GM18519 (cell line): Measurements from ENCODE around the gene WDR26.
"Not testable (repeated sequence)": the region's sequence is repeated elsewhere in the genome, so short reads cannot be mapped to it uniquely, and the experiment has no call there.

ENCODE experiments used
- ATAC-seq: cut with Tn5 transposase; IDR thresholded peaks from one replicate; pipeline ENCODE4 v1.9.1; 2021; ENCODE audit warnings: mild to moderate bottlenecking, moderate library complexity; ENCODE audit not compliant: unreplicated experiment, low FRiP score

Gene WDR26

GRCh38 chr1:224435318-224435763, 744 bp upstream of the WDR26 start:
- ATAC-seq = no peak

- ATAC-seq = peak; percentile 4
Measured at GRCh38 chr1:224433701-224434672, 610 bp downstream of the WDR26 start.

DNA sequence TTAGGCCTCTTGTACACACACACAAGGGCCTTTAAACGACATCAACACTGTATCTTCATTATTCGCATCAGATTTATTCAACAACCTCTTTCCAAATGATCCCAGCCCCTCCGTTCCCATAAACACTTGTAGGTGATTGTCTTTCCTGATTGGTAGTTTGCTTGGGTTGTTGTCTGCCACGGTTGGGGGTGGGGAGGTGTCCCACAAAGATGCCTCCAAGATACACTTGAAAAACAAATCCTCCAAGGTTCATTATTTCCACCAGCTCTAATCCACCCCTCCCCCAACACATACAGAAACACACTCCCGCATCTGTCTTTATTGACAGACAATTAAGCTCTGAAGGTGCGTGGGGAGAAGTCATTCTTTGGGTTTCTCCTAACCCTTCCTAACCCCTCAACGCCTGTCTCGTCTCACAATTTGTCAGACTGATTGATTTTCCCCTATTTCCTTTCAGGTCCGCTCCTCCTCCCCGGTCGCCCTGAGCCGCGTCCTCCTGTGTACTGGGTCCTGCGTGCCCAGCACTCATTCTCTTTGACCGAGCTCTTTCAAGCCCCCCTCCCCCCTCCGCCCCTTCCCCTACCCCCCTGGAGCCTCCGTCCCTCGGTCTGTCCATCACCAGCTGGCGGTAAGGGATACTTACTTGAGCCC, 1.4 kb downstream of the WDR26 start:
- no peak for ATAC-seq

GRCh38 chr1:224432672-224433040, 1.9 kb downstream of the WDR26 start:
- no peak for ATAC-seq

DNA sequence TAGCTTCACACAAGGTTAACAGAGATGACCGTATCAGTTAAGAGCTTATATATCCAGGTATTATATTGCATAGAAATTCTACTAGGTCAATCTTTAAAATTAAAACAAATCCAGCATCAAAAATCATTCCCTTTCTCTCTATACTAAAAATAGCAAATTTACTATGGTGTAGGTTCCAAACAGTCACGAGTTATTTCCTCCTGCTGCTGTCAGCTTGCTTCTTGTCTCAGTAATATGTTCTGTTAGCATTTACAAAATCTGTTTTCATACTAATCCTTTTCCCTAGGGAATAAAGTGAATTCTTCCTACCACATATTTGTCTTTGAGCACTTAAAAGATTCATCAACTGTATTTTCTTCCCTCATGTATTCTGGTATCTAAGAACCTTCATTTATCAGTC, 2.5 kb downstream of the WDR26 start:
- ATAC-seq = no peak

DNA sequence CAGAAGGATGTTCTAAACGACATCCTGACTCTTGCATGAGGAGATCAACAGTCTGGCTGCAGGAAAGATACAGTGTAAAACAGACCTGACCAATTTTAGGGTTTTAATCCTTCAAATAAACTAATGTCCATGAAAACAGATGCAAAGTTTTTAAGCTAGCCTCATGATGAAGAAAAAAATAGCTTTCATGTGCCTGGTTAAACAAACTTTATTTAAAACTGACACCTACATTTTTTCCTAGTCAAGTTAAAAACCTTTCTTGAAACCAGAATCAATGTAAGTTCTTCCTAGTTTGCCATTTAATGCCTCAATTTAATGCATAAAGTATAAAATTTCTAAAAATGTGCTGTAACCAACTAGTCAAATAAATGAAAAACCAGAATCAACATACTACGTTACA, 2.9 kb downstream of the WDR26 start:
- ATAC-seq = no peak

DNA sequence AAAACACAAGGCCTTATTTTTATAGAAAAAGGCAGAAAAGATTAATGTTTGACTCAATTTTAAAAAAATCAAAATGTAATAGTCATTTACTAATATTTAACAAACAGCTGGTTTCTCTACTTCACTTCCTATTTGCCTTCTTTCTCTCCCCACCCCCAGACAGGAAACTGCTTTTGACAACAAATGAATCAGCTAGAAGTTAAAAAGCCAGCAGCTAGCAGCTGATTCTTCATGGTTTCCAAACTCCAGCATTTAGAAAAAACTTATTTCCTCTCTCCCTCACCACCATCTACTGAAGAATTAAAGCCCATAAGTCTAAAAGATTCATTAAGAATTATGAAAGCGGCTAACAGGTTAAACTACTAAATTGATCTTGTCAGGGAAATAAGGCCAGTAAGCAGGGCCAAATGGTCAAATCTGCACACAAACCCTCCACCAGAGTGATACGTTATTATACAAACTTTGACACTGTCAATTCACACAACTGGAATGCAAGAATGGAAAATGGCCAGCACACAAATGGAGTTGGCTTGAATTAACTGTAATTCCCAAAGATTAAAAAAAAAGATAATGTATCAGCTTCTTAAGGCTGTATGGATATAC, 4.0 kb downstream of the WDR26 start:
- ATAC-seq = no peak

- ATAC-seq = no peak
Measured at GRCh38 chr1:224429616-224430326, 4.8 kb downstream of the WDR26 start.

- ATAC-seq = not testable (repeated sequence)
Measured at GRCh38 chr1:224428713-224429112, 5.9 kb downstream of the WDR26 start.

DNA sequence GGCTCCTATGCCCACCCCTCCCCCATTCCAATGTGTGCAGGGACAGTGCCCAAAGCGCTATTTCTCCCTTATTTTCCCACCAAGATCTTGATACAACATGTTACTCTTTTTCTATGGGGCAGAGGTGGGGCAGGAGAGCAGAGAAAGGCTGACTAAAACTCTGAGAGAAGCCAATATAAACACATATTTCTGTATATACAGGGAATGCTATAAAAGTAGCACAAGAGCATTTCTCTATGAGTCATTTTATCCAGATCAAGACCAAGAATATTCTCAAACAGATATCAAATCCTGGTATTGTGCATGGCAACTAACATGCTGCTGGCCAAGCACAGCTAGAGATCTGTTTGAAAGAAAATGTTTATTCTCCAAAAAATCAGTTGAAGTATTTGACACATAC, 7.3 kb downstream of the WDR26 start:
- no peak for ATAC-seq

DNA sequence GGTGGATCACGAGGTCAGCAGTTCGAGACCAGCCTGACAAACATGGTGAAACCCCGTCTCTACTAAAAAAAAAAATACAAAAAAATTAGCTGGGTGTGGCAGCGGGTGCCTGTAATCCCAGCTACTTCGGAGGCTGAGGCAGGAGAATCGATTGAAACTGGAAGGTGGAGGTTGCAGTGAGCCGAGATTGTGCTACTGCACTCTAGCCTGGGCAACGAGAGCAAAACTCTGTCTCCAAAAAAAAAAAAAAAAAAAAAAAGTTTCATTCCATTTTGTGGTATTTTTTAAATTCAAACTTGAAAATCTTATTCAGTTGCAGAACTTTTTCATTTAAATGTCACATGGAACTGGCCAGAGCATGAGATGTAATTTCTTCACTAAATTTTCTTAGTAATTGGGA, 7.7 kb downstream of the WDR26 start:
- not testable (repeated sequence) for ATAC-seq

DNA sequence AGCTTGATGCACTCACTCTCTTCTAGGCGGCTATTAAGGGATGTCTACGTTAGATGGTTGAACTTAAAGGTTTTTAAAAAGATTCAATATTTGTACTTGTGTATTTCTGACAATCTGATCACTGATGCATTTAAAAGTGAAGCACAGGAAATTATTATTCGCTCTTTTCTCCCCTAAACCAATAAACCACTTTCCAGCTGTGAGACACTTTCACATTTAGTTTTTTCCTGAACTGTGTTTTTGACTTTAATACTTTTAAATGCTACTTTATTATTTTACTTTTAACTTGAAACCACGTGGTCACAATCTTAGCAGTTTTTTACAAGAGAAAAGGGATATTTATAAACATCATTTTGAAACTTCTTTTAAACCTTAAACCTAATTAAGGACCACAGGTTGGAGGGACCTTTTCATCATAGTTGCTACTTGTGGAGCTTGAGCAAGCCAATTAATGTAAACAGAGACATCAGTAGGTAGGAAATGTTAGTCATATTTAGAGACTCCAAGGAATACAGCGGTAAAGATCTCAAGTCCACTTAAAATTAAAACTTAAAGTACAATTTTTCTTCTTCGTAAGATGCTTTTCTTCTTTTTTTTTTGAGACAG, 9.2 kb downstream of the WDR26 start:
- no peak for ATAC-seq

GRCh38 chr1:224420106-224420505, 14.5 kb downstream of the WDR26 start:
- no peak for ATAC-seq

DNA sequence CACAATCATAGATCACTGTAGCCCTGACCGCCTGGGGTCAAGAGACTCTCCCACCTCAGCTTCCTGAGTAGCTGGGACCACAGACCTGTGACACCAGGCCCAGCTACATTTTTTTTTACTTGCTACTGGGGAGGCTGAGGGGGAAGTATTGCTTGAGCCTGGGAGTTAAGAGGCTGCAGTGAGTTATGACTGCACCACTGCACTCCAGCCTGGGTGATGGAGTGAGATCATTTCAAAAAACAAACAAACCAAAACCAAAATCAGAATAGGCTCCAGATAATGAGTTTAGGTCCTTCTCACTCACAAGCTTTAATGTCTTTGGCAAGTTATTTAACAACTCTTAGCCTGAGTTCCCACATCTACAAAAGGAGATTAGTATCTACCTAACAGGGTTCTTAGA, 22.8 kb downstream of the WDR26 start:
- no peak for ATAC-seq

- ATAC-seq = no peak
Measured at GRCh38 chr1:224408294-224408590, 26.4 kb downstream of the WDR26 start.

DNA sequence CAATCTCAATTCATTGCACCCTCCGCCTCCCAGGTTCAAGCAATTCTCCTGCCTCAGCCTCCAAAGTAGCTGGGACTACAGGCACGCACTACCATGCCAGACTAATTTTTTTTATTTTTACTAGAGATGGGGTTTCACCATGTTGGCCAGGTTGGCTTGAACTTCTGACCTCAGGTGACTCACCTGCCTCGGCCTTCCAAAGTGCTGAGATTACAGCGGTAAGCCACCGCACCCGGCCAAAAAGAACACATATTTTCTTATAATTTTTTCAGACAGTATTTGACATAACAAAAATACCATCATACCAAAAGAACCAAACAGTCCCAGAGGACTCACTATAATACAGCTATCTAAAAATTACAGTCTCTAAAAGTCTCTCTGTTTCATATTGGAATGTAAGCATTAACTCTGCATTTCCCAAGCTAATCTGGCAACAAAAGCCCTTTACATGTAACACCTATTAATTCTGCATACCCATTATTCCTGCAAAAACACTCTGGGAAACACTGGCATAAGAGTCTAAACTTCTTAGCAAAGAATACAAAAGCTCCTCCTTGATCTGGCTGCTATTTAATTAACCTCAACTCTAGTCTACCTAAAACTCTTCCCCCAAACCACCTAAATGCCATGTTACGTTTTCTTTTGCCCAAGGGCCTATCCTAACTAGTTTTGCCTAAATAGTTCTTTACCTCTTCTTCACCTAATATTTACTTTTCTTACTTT, 26.9 kb downstream of the WDR26 start:
- no peak for ATAC-seq

- ATAC-seq = no peak
Measured at GRCh38 chr1:224406216-224406615, 28.4 kb downstream of the WDR26 start.

GRCh38 chr1:224405604-224405970, 29.0 kb downstream of the WDR26 start:
- ATAC-seq = no peak

- ATAC-seq = no peak
Measured at GRCh38 chr1:224404916-224405603, 29.5 kb downstream of the WDR26 start.
